ENCODE results near the gene LYPD1.

Gene LYPD1

DNA sequence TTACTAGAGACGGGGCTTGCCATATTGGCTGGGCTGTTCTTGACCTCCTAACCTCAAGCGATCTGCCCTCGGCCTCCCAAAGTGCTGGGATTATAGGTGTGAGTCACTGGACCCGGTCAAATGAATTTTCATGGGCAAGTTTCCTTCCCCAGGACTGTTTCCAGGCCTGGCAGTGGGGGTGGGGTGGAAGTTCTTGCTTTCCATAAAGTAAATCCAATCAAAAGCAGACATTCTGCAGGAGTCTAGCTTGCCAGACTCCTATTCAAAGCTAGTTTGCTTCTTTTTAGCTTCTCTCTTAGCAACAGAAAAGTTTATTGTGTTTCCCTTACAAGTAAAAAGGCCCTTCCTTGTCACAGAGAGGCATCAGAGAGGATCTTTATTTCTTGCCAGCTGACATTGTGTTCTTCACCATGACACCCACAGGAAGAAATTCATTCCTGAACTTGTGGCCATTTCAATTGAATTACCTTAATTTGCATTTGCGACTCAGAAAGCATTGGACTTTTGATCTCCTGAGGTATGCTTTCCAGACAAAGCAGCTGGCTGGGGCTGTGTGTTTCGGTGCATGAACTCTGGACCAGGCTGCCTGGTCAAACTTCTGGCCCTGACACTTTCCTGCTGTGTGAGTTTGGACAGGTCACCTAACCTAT is 37.9 kb downstream of the LYPD1 start:
- DNase-seq, result peak; percentile 21

DNA sequence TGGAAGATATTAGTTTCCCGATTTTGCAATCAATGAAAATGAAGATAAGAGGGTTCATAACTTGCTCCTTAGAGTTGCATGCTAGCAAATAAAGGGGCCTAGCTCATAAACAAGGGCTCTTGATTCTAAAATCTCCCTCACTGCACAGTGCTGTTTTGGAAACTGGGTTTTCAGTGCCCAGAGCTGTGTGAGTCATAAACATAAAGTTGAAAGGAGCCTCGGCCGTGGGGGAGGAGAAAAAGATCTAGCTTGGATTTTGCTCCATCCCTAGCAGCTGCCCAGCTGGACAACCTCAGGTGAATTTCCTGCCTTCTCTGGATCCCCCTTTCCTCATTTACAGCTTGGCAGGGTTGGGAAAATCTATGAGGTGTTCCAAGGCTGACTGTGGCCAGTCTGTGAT is 42.5 kb downstream of the LYPD1 start:
- DNase-seq, result no peak

DNA sequence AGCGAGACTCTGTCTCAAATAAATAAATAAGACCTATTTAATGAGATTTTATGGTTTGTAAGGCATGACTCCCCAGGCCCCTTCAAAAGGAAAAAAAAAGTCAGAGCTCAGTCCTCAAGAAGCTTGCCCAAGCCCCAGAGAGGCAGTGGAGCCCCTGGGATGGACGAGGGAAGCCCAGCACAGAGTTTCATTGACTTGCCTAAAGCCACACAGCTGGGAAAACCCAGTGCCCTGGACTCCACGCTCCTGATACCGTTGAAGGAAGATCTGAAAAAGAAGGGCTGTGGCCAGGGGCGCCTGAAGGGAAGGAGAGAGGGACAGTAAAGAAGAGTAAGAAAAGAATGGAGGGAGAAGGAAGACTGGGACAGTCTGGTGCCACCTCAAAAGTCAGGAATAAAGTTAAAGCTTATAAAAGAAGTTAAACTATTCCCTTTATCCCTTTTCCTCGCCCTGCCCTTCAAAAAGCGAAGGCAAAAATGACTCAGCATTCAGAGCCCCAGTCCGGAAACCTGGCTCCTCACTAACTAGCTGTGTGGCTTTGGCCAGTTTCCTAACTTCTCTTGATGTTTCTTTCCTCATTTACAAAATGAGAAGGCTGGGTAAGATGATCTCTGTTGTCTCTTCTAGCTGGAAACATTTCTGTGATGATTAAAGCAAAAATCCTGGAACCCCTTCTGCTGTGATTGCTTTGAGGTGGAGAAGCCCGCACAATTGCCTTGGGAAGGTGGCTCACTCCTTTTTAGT is 46.7 kb downstream of the LYPD1 start:
- peak; percentile 84 for DNase-seq

DNA sequence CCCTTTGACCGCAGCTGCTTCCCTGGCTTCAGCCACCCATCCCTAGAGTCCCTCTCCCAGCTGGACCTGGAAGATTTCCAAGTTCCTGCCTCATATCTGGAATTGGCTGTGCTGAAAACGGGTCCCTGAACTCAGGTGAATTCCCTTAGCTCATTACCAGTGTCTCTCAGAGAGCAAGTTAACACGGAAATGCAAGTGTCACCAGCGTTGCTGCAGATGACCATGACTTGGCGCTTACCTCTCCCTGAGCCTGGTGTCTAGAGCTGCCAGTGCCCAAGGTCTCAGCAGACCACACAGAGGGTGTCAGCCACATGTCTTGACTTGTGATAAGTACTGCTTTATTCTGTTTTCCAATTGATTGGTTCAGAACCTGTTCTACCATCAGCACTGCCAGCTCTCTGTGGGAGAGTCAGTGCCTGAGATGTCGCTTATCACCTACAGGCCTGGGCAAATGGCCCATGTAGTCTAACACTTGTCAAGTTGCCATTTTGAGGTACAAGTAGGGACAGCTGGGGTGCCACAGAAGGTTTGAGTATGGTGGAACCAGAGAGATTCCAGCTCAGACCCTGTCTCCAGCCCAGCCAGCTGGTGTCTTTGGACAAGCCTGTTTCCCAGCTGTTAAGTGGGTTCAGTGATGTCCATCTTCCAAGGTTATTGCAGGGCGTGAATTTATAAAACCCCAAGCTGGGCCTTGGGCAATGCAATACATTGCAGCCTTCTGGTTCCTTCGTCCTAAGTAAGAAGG is 48.7 kb downstream of the LYPD1 start:
- no peak for DNase-seq

DNA sequence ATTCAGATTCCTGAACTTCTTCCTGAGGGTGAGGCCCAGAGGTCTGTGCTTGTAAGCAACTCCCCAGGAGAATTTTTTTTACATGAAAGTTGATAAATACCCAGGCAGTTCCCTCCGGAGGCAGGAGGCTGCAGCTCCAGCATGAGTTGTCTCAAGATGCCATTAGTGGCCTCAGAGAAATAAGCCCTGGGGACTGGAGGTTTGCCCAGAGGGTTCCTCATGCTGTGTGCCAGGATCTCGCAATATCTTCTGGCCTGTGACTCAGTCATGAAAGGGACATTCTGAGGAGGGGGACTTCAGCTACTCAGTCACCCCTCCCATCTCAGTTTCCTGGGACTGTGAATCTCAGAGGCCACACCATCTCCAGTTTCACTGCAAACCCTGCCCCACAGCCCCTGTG is 49.9 kb downstream of the LYPD1 start:
- DNase-seq, result peak; percentile 25

DNA sequence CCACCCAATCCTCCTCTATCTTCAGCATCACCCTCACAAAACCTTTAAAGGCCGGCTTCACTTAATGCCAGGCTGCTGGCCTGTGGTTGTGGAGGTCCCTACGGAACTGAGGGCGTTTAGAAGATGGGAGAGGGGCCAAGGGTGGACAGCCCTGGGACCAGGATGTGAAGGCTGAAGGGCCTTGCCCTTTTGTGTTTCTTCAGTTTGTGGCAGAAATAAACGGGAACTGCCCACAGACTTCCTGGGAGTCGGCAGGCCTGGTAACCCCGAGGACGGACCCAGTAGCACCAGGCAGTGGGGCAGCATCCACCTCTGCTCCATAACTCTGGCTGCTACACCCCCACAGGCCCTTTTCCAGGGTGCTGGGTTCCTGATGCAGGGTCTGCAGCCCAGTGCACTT is 51.3 kb downstream of the LYPD1 start:
- no peak for DNase-seq

DNA sequence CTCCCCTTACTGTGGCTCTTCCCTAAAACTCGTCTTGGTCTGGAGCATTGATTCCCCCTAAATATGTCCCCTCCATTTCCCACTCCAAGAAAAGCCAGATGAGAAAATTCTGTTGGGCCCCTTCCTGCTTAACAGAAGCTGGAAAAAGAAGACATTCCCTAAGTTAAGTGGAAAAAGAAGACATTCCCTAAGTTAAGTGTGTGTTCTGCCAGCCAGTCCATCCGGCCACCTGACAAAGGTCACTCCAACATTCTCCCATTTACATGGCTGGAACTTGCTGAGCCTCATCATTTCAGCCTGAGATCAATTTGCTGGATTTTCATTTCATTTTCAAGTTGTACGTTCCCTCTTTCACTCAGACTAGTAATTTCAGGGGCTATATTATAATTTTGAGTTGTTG is 52.0 kb downstream of the LYPD1 start:
- DNase-seq, result no peak

DNA sequence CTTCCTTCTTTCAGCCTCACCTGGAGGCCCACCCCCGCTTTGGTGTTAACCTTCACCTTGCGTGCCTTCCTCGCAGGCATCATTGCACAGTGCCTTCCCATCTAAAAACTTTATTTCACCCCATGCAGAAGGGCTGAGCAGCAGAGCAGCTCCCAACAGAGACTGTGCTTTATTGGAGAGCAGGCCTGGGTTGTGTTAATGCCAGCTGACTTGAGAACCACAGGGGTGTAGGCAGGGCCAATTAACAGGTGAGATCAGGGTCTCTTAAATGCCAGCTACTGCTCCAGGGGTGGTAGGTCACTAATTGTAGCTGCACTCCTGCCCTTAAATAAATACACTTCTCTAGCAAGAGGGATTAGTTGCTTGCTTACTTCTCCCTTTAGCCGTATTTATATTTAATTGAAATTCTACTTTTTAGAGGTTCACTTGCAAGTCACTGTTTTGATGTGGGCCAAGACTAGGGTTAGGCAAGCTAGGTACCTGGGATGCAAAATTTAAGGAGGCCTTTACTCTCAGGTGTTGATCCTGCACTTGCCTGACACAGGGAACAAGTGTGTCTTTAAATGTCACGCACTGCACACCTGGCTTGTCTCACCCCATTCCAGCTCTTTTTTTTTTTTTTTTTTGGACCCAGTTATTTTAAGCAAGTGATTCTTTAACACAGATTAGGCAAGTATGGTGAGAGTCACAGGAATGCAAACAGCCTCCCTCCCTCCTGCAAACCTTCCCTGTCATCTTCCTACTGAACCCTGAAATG is 54.5 kb downstream of the LYPD1 start:
- no peak for DNase-seq

DNA sequence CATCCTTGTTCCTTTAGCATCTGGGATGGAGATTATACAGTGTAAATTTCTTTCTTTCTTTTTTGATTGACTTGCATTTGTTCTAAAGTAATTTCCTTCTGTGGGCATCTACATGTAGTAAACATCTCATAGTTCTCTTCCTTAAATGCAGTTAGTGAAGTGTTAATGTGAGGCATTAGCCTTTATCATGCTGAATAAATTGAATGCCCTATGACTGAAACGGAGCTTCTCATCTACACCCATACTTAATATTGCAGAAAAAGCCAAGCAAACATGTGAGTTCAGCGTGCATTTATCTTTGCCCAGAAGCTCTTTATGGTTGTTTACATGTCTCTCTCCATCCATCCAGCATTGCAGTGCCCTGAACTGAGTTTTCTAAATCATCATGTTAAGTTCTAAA is 58.3 kb downstream of the LYPD1 start:
- DNase-seq, result no peak

DNA sequence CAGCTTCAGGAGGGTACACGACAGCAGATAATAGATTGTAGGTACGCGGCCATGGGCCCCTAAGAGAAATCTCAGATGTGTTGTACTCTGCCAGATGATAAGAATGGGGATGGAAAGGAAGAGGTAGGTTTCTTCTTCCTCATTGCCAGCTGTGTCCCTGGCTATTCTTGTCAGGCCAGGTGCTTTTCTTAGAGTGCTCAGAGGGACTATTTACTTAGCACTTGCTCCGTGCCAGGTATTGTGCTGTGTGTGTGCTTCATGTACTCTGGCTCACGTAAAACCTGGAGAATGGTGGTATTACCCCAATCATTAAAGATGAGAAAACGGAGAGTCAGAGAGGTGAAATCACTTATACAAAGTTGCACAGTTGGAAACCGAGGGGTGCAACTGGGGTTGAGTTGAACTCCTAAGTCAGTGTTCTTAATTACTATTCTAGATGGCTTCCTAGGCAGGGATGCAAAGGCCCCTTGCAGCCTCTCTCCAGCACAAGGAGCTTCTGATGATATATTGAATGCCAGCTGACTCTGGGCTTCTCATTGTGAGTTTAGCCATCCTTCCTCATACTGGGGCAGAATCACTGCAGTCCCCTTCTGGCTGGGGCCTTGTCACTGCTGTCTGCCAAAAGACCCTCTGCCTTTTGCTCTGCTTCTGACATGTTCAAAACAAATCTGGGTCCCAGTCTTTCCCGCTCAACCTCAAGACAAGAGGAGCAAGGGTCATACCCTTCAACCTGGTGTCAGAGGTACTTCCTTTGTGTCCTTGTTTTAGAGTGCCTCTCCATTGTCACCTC is 60.7 kb downstream of the LYPD1 start:
- DNase-seq, result no peak

DNA sequence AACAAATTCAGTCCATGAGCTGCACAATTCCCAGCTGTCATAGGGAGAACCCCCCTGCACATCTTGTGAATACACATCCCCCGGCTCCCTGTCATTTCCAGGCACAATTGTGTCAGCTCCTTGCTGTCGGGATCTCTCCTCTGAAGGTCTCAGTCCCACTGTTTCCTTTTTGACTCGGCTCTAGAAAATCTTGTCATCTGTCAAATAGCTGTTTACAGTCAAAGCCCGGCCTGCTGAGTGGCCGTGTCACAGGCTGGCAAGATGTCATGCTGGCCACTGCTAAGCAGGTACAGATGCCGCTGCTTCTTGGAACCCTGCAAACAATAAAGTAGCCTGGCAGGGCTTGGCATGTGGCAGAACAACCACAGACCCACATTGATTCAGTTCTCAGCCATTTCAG is 61.7 kb downstream of the LYPD1 start:
- no peak for DNase-seq

DNA sequence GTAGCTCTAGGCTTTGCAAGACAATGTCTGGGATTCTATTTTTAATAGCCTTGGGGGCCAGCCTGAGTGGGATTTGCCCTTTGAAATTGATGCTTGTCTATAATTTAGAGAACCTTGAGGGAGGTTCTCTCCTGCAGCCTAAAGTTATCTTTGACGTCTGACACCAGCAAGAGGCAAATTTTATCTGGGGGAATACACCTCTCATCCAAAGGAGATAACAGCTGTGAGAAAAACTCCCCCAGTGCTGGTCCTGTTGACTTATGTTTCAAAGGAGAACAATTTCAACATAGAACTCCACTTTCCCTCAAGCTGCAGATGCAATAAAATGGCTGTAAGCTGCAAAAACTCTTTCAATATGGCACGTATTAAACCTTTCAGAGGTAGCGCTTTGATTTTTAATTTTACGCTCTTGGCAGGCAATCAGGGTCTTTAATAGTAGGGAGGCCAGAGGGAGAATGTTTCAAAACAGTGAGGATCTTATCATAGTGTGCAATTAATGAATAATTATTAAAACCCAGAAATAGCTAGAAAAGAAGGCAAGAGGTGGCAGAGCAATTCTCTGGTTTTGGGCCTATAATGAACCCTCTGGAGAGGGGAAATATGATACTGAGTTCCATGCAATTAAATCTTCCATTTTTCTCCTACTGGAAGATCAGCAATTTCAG is 62.4 kb downstream of the LYPD1 start:
- no peak for DNase-seq

DNA sequence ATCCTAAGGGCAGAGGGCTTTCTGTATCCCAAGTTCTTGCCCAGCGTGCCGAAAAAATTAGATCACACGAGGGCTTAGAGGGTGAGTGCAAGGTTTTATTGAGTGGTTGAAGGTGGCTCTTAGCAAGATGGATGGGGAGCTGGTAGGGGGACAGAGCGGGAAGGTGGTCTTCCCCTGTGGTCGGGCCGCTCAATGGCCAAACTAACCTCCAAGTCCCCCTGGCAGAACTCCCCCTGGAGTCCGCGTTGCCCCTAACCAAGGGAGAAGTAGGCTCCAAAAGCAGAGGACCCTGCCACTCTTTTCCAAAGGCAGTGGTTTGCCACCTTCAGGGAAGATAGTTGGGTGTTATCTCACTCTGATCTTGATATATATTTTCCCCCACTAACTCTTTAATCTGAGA is 63.4 kb downstream of the LYPD1 start:
- no peak for DNase-seq

DNA sequence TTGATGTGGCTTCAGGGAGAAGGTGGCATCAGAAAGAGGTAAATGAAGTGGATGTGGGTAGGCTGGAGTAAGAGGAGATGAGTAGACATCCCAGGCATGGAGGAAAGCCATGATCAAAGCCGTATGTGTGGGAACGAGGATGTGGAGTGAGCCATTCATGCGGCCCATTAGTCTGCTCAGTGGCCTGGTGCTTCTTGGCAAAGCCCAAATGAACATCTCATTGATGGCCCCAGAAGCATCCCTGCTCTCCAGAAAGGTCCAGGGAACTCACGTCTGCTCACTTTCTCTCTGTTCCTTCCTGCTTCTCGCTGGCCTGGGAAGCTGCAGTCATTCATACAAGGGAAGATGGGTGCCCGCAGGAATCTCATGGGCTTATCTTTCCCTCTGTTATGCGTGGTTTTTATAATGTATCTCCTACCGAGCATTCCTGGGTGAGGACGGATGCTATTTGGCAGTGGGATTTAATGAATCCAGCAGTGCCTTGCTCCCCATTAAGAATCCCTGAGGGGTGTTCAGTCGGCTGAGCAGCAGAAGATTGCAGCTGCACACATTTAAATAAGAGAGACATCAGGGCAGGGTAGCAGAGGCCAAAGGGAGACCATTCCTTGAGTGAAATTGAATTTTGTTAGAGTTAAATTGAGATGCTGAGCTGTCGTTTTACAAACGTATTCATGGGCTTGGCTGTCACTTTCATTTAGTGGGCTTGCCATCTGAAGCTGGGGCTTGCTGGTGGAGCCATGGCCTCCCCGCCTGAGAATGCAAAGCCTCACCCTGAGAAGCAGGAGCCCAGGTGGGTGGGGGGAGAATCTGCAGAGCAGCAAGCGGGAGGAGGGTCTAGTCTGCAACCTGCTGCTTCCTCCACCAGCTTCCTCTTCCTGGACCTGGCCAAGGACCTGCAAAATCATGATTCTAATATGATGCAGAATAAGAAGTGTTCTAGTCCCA is 64.5 kb downstream of the LYPD1 start:
- DNase-seq, result no peak

DNA sequence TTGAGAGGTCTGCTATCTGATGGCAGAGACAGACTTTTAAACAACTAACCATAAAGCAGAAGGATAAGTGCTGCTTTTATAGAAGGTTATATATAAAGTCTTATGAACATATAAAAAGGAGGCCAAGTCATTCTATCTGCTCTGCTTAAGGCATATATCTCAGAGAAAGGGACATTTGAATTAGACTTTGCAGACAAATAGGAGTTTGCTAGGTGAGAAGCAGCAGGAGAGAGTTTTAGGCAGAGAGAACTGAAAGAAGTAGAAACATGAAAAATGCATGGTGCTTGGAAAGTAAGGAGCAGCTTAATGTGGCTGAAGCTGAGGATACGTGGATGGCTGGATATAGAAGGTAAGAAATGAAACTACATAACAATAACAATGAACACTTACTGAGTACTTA is 65.4 kb downstream of the LYPD1 start:
- no peak for DNase-seq

DNA sequence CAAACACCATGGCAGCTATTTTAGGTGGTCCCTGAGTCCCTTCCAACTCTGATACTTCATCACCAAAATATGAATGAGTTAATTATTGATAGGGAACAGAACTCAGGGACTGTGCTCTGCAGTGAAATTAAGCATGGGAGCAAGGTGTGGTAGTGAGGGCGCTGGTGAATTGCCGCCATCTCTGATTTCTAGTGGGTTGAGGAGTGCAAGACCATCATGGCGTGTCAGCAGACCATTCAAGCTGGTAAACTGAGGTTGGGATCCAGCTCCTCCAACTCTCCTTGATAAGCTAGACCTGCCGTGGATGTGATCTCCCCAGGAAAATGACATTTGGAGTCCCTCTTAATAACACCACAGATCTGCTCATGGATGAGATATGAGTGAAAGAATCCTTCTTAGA is 70.4 kb downstream of the LYPD1 start:
- no peak for DNase-seq

DNA sequence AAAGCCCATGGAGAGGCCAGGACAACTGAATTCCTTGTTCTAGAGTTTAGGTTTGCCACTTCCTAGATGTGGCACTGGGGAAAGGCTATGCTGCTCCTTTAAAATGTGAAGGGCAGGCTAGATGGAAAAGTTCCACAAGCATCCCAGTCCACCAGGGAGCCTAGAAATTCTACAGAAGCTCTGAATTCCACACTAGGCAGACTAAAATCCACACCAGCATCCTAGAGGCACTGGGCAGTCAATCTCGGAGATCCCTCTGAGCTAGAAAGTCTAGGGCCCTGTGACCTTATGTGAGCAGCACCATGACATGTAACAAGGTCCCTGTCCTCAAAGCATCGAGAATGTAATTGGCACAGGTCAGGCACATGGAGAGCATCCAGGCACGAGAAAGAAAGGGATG is 71.5 kb downstream of the LYPD1 start:
- no peak for DNase-seq

DNA sequence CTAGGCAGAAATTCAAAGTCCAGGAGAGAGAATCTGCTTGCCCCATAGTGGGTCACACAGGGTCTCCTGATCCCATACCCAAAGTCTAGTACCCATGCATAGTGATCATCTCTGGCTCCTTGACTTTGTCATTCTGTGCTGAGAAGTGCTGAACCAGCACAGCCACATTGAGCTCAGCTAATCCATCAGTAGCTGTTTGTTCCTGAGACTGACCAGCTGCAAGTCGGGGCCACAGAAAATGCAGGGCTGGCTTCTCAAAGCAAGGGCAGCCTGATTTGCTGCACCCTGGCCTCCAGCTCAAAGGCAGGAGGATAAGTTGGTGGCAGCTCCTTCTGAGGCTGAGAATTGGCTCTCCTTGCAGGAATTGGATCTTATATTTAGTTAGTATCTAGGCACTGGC is 72.2 kb downstream of the LYPD1 start:
- DNase-seq, result no peak

DNA sequence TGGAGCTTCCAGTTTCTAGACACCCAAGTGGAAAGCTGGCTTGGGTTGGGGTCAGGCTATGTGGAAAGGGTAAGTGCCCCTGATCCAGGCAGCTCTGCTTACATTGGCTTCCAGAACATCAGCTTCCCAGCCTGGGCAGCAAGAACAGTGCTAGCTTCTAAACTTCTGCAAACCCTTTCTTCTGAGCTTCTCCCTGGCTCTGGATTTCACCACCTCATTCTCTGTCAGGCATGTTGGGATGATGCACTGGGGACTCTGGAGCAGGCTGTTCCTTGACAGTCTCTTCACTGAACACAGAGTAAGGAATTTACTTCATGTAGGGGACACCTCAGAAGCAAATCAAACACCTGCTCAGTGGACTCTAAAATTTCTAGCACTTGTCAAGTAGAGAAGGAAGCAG is 72.8 kb downstream of the LYPD1 start:
- DNase-seq, result no peak

DNA sequence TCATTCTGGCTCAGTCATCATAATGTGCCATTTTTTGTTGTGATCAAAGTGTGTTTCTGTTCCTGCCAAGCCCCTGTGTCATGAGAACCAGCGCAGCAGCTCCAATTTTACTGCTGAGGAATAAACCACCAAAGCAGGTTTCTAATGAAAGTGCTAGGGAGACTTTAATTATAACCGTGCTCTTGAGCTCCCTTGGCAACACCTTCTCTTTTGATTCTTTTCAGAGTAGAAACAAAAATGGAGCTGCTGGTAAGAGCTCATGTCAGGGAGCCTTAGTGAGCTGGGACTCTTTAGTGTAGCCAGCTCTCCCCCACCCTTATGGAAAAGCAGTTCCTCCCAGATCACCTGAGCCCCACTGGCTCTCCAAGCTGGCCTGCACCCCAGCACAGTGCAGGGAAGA is 74.3 kb downstream of the LYPD1 start:
- no peak for DNase-seq

DNA sequence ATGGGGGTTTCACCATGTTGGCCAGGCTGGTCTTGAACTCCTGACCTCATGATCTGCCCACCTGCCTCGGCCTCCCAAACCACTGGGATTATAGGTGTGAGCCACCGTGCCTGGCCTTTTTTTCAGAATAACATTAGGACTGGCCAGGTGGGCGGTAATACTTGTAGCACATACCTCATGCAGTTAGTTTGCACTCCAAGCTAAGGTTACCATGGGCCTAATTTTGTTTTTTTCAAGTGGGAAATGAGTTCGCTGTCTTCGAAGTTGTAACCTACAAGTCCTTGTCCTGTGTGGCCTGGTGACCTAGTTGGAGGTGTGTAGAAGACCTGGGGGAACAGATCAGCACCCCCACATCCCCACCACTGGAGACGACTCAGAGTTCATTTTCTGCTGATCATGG is 74.8 kb downstream of the LYPD1 start:
- no peak for DNase-seq

Measured in fibroblast of upper back skin (primary cell).